Stimulated activated CD8-positive, alpha-beta memory T cell treated with anti-CD3 and anti-CD28 coated beads, Interleukin-4, amount 100 ng/mL, for 24 hours (primary cell): ENCODE results near the gene SYNJ1.
"Not testable (repeated sequence)": the region's sequence is repeated elsewhere in the genome, so short reads cannot be mapped to it uniquely, and the experiment has no call there.

Experiments
- DNase-seq: peaks from one replicate; pipeline ENCODE4 v3.0.0-alpha.2; 2020; ENCODE audit warnings: low read depth

Gene SYNJ1

GRCh38 chr21:32695482-32695881 lies 32.3 kb downstream of the SYNJ1 start:
- not testable (repeated sequence) for DNase-seq

DNA sequence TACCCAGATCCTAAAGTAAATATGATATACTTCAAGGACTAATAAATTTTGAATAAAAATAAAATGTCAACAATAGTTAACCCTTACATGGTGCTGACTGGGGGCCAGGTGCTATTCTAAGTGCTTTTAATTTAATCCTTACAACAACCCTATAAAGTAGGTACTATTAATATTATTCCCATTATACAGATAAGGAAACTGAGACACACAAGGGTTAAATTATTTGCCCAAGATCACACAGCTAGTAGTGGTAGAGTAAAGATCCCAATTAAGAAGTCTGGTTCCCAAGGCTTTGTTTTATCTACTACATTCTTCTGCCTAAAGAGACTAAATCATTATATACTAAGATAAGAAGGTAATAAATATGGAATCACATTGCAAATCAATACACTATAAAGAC lies 34.2 kb downstream of the SYNJ1 start:
- no peak for DNase-seq

- DNase-seq: no peak
Observed at GRCh38 chr21:32690085-32690484, 37.7 kb downstream of the SYNJ1 start.

GRCh38 chr21:32687643-32688345 lies 40.0 kb downstream of the SYNJ1 start:
- no peak for DNase-seq

- DNase-seq: no peak
Observed at GRCh38 chr21:32682696-32683474, 44.9 kb downstream of the SYNJ1 start.

GRCh38 chr21:32674731-32675130 lies 53.1 kb downstream of the SYNJ1 start:
- DNase-seq: no peak

- no peak for DNase-seq
Observed at GRCh38 chr21:32674038-32674437, 53.8 kb downstream of the SYNJ1 start.

GRCh38 chr21:32666258-32666657 lies 61.6 kb downstream of the SYNJ1 start:
- DNase-seq: no peak

- DNase-seq: not testable (repeated sequence)
Observed at GRCh38 chr21:32664095-32664494, 63.7 kb downstream of the SYNJ1 start.

GRCh38 chr21:32661981-32662380 lies 65.8 kb downstream of the SYNJ1 start:
- DNase-seq: not testable (repeated sequence)

DNA sequence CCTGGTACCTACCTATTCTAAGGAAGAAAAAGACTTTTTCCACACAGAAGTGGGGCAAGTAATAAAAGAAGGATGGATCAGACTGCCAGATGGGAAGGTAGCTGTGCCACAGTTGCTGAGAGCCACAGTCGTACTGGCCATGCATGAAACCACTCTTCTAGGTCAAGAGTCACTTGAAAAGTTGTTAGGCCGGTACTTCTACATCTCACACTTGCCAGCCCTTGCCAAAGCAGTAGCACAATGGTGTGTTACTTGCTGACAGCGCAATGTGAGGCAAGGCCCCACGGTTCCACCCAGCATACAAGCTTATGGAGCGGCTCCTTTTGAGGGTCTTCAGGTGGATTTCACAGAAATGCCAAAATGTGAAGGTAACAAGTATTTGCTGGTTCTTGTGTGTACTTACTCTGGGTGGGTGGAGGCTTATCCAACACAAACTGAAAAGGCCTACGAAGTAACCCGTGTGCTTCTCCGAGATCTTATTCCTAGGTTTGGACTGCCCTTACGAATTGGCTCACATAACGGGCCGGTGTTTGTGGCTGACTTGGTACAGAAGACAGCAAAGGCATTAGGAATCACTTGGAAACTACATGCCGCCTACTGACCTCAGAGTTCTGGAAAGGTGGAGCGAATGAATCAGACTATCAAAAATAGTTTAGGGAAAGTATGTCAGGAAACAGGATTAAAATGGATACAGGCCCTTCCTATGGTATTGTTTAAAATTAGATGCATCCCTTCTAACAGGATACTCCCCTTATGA lies 66.6 kb downstream of the SYNJ1 start:
- DNase-seq: not testable (repeated sequence)

- DNase-seq: no peak
Observed at GRCh38 chr21:32658524-32658923, 69.3 kb downstream of the SYNJ1 start.

DNA sequence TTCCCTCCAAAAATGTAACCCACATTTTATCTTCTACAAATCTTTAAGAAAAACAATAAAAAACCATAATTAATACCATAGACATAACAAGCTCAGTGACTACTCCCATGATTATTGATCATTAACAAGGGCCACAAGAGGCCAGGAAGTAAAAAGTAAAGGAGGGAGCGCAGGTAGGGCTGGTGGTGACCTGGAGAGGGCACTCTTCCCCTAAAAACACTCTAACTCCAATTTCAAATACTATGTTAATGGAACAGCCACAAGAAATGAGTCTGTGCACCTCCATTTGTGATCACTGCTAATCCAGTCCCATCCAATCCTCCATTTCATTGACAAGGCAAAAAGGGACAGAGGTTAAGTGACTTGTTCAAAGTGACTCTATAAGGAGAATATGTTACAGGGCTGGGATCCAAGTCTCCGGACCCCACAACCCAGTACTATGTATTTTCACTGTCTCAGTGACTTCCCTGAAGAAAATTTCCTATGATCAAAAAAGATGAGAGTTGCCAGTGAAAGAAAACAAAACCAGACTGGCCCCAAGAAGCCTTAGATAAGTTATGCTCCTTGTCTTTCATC lies 74.4 kb downstream of the SYNJ1 start:
- DNase-seq: no peak

DNA sequence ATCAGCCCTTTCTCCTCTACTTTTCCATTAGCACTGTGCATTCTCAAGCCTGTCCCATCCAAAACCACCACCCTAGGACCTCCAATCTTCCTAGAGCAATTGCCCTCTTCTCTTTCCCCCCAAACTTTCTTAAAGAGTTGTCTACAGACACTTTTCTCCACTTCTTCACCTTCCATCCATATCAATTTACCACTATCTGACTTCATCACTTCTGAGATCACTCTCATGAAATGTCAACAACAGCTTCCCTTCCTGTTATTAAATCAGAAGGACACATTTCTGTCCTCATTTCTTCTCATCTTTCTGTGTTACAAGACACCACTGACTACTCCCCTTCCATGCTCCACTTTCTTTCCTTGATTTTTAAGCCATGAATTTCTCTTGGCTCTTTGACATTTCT lies 79.6 kb downstream of the SYNJ1 start:
- no peak for DNase-seq

GRCh38 chr21:32645261-32646182 lies 82.3 kb downstream of the SYNJ1 start:
- no peak for DNase-seq

DNA sequence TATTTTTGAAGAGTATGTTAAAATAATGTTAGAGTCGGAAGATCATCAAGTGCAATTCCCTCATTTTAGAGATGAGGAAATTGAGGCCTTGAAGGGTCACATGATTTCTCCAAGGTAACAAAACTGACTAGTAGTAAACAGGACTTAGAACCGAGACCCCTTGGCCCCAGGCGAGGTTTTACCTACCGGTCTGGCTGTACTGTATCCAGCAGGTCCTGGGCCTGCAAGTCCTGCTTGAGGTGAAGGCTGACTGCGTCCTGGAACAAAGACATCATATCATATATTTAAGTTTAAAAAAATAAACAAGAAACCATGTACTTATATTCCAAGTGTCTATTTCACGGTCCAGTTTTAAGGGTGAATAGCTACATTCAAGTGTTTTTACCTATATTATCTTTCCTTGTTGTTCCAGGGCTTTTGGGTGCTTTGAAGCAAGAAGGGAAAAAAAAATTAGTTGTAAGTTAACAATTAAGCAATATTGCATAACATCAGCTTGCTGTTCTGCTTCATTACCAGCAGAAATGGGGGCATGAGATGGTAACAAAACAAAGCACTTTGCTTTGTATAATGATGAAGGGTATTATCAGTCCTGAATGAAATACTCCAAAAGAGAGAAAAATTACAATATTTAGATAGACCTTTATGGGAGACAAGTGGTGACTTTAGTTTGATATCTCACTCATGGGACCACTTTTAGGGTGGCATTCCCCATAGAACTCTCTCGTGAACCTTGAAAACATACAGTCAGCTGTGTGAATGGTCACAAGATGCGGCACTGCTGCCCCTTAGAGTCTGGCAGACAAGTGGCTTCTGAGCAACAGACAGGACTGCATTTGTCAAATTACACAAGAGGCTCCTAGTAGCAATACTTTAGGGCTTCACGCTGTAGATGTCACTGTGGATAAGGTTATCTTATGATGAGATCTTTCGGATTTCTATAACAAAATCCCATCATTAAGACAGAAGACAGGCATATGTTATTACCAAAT lies 85.8 kb downstream of the SYNJ1 start:
- no peak for DNase-seq

GRCh38 chr21:32626621-32627196 lies 101.1 kb downstream of the SYNJ1 start:
- no peak for DNase-seq

DNA sequence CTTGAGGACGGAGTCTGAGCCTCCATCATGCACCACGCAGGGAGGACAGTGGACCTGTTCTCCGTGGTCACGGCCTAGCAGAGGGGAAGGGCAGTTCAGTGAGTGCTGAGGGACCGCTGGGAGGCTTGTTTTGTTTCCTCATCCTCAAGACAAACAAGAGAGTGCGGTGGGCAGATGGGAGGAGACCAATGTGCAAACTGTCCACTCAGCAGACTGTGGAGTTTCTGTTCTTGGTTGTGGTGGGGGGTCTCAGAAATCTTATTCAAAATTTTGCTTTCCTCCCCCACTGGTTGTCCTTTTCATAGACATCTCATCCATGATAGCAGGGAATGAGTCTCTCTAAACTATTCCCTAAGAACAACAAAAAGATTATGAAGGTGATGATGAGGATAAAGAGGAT lies 109.6 kb downstream of the SYNJ1 start:
- DNase-seq: not testable (repeated sequence)

DNA sequence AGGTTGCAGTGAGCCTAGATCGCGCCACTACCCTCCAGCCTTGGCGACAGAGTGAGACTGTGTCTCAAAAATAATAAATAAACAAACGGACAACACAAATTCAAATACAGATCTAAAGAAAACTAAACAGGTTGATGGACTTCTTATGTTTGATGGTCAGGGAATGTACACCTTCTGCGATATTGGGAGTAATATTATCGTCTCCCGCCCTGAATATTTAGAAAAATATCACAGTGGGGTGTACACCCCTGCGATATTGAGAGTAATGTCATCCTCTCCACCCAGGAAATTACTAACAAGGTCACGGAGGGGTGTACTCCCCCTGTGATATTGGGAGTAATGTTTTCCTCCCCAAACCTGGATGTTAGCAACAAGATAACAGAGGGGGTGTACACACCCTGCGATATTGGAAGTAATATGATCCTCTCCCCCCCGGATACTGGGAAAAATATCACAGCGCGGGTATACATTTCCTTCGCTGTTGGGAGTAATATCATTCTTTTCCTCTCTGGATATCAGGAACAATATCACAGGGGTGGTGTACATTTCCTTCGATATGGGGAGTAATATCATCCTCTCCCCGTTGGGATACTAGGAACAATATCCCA lies 114.3 kb downstream of the SYNJ1 start:
- no peak for DNase-seq
